ENCODE measurements around the gene C13orf46.
A peak's percentile ranks its signal among the peaks of the same experiment; 100 is the strongest.

C13orf46 gene

DNA sequence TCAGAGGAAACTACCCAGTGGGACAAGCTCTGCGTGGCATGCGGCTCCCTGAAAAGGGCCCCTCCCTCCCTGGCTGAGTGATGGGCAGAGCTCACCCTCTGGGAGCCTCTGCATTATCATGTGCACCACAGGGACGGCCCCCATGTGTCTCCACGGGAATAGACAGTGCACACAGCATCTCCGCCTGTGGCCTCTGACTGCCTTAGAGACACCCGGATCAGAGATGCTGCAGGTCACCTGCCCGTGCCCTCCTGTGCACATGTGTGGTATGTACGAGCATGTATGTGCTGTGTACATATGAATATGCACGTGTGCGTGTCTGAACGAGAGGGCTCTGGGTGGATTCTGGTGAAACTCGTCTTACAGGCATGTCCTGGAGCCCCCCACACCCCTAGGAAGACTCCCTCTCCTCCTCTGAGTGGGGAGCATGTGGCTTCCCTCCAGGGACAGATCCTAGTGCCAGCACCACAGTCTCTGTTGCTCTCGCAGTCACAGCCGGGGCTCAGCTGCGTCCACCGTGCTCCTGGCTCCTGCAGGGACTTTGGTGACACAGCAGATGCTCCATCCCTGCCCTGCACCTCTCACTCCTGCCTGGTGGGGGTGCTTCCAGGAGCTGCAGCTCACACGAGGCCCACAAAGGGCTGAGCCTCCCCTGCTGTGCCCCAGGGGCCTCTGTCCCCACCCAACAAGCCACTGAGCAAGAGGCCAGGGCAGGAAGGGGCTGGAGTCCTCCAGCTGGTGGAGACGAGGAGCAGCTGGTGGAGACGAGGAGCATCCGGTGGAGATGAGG lies 19.6 kb downstream of the C13orf46 start:
- H3K27ac ChIP-seq = no peak overlapping the region
- no peak for TF ChIP-seq ZFX (IDR thresholded peaks at IDR 0.05; ENCODE audit: borderline replicate concordance)
- TF ChIP-seq, protein P1, sequence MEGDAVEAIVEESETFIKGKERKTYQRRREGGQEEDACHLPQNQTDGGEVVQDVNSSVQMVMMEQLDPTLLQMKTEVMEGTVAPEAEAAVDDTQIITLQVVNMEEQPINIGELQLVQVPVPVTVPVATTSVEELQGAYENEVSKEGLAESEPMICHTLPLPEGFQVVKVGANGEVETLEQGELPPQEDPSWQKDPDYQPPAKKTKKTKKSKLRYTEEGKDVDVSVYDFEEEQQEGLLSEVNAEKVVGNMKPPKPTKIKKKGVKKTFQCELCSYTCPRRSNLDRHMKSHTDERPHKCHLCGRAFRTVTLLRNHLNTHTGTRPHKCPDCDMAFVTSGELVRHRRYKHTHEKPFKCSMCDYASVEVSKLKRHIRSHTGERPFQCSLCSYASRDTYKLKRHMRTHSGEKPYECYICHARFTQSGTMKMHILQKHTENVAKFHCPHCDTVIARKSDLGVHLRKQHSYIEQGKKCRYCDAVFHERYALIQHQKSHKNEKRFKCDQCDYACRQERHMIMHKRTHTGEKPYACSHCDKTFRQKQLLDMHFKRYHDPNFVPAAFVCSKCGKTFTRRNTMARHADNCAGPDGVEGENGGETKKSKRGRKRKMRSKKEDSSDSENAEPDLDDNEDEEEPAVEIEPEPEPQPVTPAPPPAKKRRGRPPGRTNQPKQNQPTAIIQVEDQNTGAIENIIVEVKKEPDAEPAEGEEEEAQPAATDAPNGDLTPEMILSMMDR (IDR thresholded peaks at IDR 0.05) = no peak

DNA sequence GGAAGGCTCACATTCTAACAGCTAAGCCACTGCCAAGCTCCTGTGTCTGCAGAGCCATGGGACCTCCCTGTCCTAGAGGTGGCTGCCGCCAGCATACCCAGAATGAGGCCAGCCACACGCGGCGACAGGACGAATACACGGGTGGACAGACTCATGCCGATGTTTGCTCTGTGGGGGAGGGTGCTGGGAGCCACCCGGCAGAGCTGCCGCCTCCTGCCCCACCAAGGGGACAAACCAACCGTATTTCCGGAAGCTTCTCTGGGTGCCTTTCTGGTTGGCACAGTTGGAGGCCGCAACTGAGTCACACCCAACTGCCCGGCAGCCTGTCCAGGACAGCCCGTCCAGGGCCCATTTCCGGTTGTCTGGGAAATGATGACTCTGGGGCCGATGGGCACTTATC lies 20.3 kb downstream of the C13orf46 start:
- no peak overlapping the region for H3K27ac ChIP-seq
- TF ChIP-seq, protein P1 (IDR thresholded peaks at IDR 0.05) = no peak
- no peak for TF ChIP-seq ZFX (IDR thresholded peaks at IDR 0.05; ENCODE audit: borderline replicate concordance)

DNA sequence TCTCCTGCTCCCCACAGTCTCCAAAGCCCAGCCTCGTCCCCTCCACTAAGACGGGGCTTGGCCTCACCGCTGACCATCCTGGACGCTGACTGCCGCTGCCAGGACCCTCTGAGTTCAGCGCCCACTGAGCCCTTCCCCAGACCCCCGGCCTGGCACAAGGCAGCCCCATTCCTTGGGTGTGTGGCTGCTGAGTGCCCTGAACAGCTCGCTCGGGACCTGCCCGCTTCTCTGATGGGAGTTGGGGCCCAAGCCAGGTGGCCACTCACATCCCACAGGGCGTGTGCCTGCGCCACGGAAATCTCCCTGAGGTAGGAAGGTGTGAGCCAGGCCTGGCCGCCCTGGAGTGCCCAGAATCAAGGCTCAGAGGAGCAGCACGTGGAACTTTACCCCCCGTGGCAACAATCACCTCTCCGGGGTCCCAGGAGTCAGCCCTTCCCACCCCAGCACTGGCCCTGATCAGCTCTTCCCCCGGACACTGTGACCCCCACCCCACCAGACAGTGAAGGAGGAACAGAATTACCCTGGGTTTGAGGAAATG lies 20.8 kb downstream of the C13orf46 start:
- TF ChIP-seq, protein P1 (IDR thresholded peaks at IDR 0.05) = no peak
- TF ChIP-seq ZFX (IDR thresholded peaks at IDR 0.05; ENCODE audit: borderline replicate concordance) = no peak
- H3K27ac ChIP-seq = no peak overlapping the region

DNA sequence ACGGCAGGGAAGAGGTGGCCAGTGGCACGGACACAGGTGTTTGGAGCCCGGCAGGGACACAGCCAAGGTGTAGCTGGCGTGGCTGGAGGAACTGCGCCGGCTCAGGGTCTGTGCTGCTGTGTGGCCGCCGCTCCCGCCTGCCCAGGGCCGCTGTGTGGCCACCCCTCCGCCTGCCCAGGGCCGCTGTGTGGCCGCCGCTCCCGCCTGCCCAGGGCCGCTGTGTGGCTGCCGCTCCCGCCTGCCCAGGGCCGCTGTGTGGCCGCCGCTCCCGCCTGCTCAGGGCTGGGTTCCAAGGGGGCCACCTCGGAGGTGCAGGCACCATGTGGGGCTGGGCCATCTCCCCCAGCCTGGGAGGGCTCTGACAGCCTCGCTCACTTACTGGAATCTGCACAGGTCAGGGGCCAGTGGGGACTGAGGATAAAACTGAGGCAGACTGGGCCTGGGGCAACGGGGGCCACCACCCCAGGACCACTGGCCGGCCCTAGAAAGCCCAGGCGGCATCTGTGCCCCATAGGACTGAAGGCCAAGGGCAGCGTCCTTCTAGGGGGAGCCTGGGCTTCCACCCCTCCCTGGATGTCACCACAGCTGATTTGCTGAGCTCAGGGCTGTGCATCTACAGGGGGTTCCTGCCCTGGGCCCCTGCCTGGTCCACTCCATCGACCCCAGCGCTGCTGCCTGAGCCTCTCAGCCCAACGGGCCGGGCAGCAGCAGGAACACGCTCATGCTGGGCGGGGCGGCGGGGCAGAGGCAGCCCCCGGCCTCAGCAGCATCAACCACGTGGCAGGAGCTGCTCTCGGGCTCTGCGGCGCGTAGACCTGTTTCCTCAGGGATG lies 21.5 kb downstream of the C13orf46 start:
- H3K27ac ChIP-seq = no peak overlapping the region
- TF ChIP-seq, protein P1 (IDR thresholded peaks at IDR 0.05) = no peak
- TF ChIP-seq ZFX (IDR thresholded peaks at IDR 0.05; ENCODE audit: borderline replicate concordance) = no peak

DNA sequence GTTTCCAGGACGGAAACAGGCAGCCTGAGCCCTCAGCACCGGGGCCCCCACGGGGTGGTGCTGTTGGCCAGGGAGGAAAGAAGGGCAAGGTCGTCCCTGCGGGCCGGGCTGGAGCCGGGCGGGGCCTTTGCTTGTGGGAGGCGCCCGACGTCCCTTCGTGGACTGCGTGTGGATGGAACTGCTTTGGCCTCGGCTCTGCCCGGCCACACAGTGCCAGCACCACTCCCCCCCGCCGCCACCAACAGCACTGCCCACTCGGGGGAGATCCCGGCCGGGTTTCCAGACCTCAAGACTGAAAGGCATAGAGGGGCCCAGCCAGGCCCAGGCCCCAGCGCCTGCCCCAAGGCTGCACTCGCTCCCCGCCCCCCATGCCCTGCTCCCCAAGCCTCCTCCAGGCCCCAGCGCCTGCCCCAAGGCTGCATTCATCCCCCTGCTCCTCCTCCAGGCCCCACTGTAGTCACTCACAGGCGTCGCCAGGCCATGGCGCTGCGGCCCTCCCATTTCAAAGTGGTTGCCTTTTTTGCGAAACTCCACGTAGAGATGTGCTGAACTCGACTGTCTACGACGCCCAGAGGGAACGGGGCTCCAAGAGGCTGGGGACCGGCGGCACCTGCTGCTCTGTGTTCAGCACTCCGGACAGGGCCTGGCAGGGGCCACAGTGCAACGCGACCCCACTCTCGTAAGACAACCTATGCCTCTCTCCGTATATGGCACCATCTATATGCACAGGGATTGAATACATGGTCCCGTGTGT lies 22.5 kb downstream of the C13orf46 start:
- no peak overlapping the region for H3K27ac ChIP-seq

DNA sequence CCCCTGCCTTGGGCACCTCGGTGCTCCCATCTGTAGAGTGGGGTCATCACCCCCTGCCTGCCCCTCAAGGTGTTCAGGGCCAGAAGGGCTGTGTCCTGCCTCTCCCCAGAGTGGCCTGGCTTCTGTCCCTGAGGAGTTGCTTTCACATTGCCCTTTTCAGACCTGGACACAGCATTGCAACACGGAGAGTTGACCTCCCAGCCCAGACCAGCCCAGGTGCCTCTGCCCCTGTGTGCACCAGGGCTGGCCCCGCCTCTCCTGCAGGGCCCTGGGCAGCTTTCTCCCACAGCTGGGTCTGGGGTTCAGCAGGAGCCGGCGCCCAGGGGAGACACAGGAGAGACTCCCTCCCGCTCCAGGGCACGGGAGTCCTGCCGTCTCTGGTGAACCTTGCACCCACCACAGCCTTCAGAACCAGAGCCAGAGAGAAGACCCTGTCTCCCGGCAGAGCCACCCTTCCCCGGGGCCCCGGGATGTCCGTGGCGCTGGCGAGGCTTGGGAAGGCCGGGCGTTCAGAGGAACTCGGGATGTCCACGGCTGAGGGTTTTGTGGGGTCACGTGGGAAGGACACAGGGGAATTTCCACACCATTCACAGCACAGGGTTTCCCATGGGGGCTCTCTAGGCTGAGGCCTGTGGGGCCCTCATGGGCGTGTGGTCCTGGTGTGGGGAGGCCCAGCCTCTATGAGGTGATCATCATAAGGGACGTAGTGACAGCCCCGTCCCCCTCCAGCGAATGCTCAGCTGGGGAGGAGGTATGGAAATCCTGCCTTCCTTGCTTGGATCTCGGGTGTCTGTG lies 23.2 kb downstream of the C13orf46 start:
- H3K27ac ChIP-seq = no peak overlapping the region
- TF ChIP-seq ZFX (IDR thresholded peaks at IDR 0.05; ENCODE audit: borderline replicate concordance) = no peak
- TF ChIP-seq, protein P1 (IDR thresholded peaks at IDR 0.05) = no peak

More for the DNA sequence above, 22.5 kb downstream of the C13orf46 start:
- no peak for TF ChIP-seq ZFX (IDR thresholded peaks at IDR 0.05; ENCODE audit: borderline replicate concordance)
- TF ChIP-seq, protein P1 (IDR thresholded peaks at IDR 0.05) = peak; percentile 46

Measured in 22Rv1 (cell line).